Right lobe of liver (tissue), 4 donors: ENCODE results near the gene LCLAT1.
"Not testable (repeated sequence)": the region's sequence is repeated elsewhere in the genome, so short reads cannot be mapped to it uniquely, and the experiment has no call there.

Source experiments
- CTCF ChIP-seq, 4 donors: fragments of 200-600 bp in 3 of 4; fragments of 450-650 bp in 1 of 4; IDR thresholded peaks; one replicate each; pipeline versions ENCODE4 v1.5.1 to v1.8.0; 2016 to 2022; ENCODE audit warnings: antibody characterized with exemption in 4 of 4, mild to moderate bottlenecking in 2 of 4
- POLR2A ChIP-seq: fragments of 450-650 bp; IDR thresholded peaks from one replicate; pipeline ENCODE4 v1.6.1; 2017; ENCODE audit warnings: antibody characterized with exemption, mild to moderate bottlenecking
- donor health status: DM: no; HTN: no; CAD: no.
- donor health status: DM: no; HTN: no; CAD: no.
- donor health status: DM: no; HTN: yes; CAD: no.

- TF ChIP-seq CTCF (IDR thresholded peaks at IDR 0.05); POLR2A: not testable (repeated sequence)
Measured at GRCh38 chr2:30507460-30507859, 60.4 kb downstream of the LCLAT1 start.
